K562 (cell line): Measurements from ENCODE around the gene UQCRH. TPM values are rescaled to one million over a fixed set of nuclear protein-coding genes. Genes with fewer than 3 reads are reported as not detected.

ENCODE experiments used
- ATAC-seq: fragments of 200-7000 bp; cut with Tn5 transposase; 3 replicates; pipeline ENCODE4 v1.9.1; 2020; ENCODE audit warnings: moderate library complexity
- BruUV-seq: library from RNA; stranded (reverse); fragments of 400-500 nt; replicated peaks from 2 replicates; lab custom pipeline; 2021; lab: Mats Ljungman, UMichigan
- CTCF ChIA-PET: fragments of 300-600 bp; formaldehyde crosslinking; extraction: SDS; loops from one replicate; lab custom pipeline; 2021; ENCODE audit warnings: low intra/inter-chr PET ratio; lab: Yijun Ruan, JAX
- POLR2A ChIA-PET: fragments of 300-600, 350-650 bp; sonication (Branson Sonifier 250); formaldehyde crosslinking; extraction: SDS; loops from one replicate; lab custom pipeline; 2021; ENCODE audit warnings: antibody characterized with exemption, inconsistent platforms; lab: Yijun Ruan, JAX
- DNase-seq, 4 experiments: peaks; one replicate each; pipeline versions ENCODE4 v3.0.0 to v3.0.0-alpha.2; 2011 to 2018; ENCODE audit warnings: low spot score in 3 of 4, mixed read lengths in 3 of 4; ENCODE audit errors: extremely low read depth in 1 of 4
- FAIRE-seq: peaks from 2 replicates; lab custom pipeline; 2011; peaks lifted over from hg19 to GRCh38; lab: Jason Lieb, UNC
- H2AFZ ChIP-seq: 2 replicates; pipeline ENCODE4 v1.6.0; 2011; ENCODE audit warnings: low read depth, low read length, control low read depth, inconsistent platforms
- H3K27ac ChIP-seq: fragments of 200-600 bp; 3 replicates; pipeline ENCODE4 v1.8.0; 2011; ENCODE audit warnings: low read depth, mild to moderate bottlenecking, control low read depth, inconsistent platforms, low read length, moderate library complexity, mixed read lengths; ENCODE audit errors: extremely low read depth
- H3K27me3 ChIP-seq, 2 experiments: fragments of 300-600 bp in 1 of 2; 2 replicates in 1 of 2; 3 replicates in 1 of 2; pipeline versions ENCODE4 v1.6.0 to v1.8.0; 2011; ENCODE audit warnings: inconsistent platforms in 2 of 2, low read length in 2 of 2, mild to moderate bottlenecking in 1 of 2, mixed read lengths in 1 of 2, moderate library complexity in 1 of 2; ENCODE audit not compliant: control insufficient read depth in 2 of 2, insufficient read depth in 2 of 2
- H3K36me3 ChIP-seq: fragments of 300-600 bp; 3 replicates; pipeline ENCODE4 v1.8.0; 2011; ENCODE audit warnings: mild to moderate bottlenecking, low read length, inconsistent platforms; ENCODE audit not compliant: control insufficient read depth, insufficient read depth
- H3K4me1 ChIP-seq, 2 experiments: fragments of 200-600 bp in 1 of 2; replicated peaks in 1 of 2; 2 replicates in 1 of 2; 3 replicates in 1 of 2; pipeline versions ENCODE4 v1.5.1 to v1.8.0; 2011; ENCODE audit warnings: inconsistent platforms in 2 of 2, low read length in 2 of 2, mild to moderate bottlenecking in 1 of 2, mixed read lengths in 1 of 2, moderate library complexity in 1 of 2; ENCODE audit not compliant: control insufficient read depth in 2 of 2, insufficient read depth in 2 of 2
- H3K4me2 ChIP-seq: 2 replicates; pipeline ENCODE4 v1.6.1; 2011; ENCODE audit warnings: low read length, control low read depth, inconsistent platforms, mixed read lengths; ENCODE audit not compliant: insufficient read depth
- H3K4me3 ChIP-seq: fragments of 200-600 bp; sonication (generic), shearing (Covaris generic); 2 replicates; pipeline ENCODE4 v1.5.1; 2016; ENCODE audit warnings: control low read depth, inconsistent platforms
- H3K79me2 ChIP-seq: fragments of 200-600 bp; 3 replicates; pipeline ENCODE4 v1.8.0; 2011; ENCODE audit warnings: low read length, inconsistent platforms; ENCODE audit not compliant: control insufficient read depth, insufficient read depth
- H3K9ac ChIP-seq, 2 experiments: 2 replicates each; pipeline versions ENCODE4 v1.6.0 to v1.6.1; 2011; ENCODE audit warnings: low read depth in 2 of 2, low read length in 2 of 2, control low read depth in 1 of 2, inconsistent platforms in 1 of 2, mild to moderate bottlenecking in 1 of 2, mixed read lengths in 1 of 2; ENCODE audit not compliant: insufficient read depth in 1 of 2
- H3K9me1 ChIP-seq: one replicate; pipeline ENCODE4 v1.6.0; 2011; ENCODE audit warnings: inconsistent platforms, mild to moderate bottlenecking, low read length, moderate library complexity; ENCODE audit not compliant: control insufficient read depth, insufficient read depth
- H3K9me3 ChIP-seq: replicated peaks from 2 replicates; pipeline ENCODE4 v1.5.1; 2011; ENCODE audit warnings: low read depth, low read length, inconsistent platforms; ENCODE audit not compliant: control insufficient read depth, insufficient read depth
- H4K20me1 ChIP-seq: replicated peaks from 2 replicates; pipeline ENCODE4 v1.6.1; 2011; ENCODE audit warnings: low read length, inconsistent platforms, mixed read lengths; ENCODE audit not compliant: control insufficient read depth, insufficient read depth
- ARID1B ChIP-seq: fragments of 450-650 bp; IDR thresholded peaks from 2 replicates; pipeline ENCODE4 v1.6.1; 2016; ENCODE audit warnings: antibody characterized with exemption, mild to moderate bottlenecking, inconsistent platforms
- CBFA2T3 ChIP-seq: fragments of 450-650 bp; IDR thresholded peaks from 2 replicates; pipeline ENCODE4 v1.6.1; 2017
- CSDE1 ChIP-seq, 2 experiments: fragments of 450-650 bp; IDR thresholded peaks; 2 replicates each; pipeline ENCODE4 v1.6.1; 2016; ENCODE audit warnings: mild to moderate bottlenecking in 1 of 2
- MYNN ChIP-seq, 2 experiments: sonication (generic); formaldehyde crosslinking in 1 of 2; IDR thresholded peaks; 2 replicates each; pipeline versions ENCODE4 v1.5.0 to v1.6.1; 2016 to 2020; ENCODE audit warnings: antibody characterized with exemption in 1 of 2, missing genetic modification reagents in 1 of 2
- NCOR1 ChIP-seq: fragments of 450-650 bp; IDR thresholded peaks from 2 replicates; pipeline ENCODE4 v1.6.1; 2016; ENCODE audit warnings: mild to moderate bottlenecking, moderate library complexity
- PML ChIP-seq: IDR thresholded peaks from 2 replicates; pipeline ENCODE4 v1.6.1; 2012; ENCODE audit warnings: low read length, inconsistent platforms
- POLR2A ChIP-seq: fragments of 450-650 bp; conservative IDR thresholded peaks from 2 replicates; pipeline ENCODE4 v1.6.1; 2016
- POLR2AphosphoS2 ChIP-seq: IDR thresholded peaks from 2 replicates; pipeline ENCODE4 v1.6.1; 2012; ENCODE audit warnings: low read length, improper control_type of control experiment
- RBFOX2 ChIP-seq: fragments of 200-400 bp; formaldehyde crosslinking; IDR thresholded peaks from 2 replicates; pipeline ENCODE4 v1.6.1; 2017; ENCODE audit warnings: low read depth, mild to moderate bottlenecking, low read length, moderate library complexity
- SUPT5H ChIP-seq: fragments of 450-650 bp; IDR thresholded peaks from 2 replicates; pipeline ENCODE4 v1.6.1; 2016
- TRIM28 ChIP-seq: fragments of 450-650 bp; IDR thresholded peaks from 2 replicates; pipeline ENCODE4 v1.6.1; 2017
- ZBED1 ChIP-seq: IDR thresholded peaks from 2 replicates; pipeline ENCODE4 v1.6.1; 2014
- ZBTB8A ChIP-seq: fragments of 450-650 bp; IDR thresholded peaks from 2 replicates; pipeline ENCODE4 v1.6.1; 2018; ENCODE audit warnings: mild to moderate bottlenecking, moderate library complexity; ENCODE audit not compliant: partially characterized antibody
- WGBS: fragments of 100-300 bp; shearing (Covaris generic); methylation state at CpG from one replicate; pipeline ENCODE4 v1.1.6; 2016; ENCODE audit warnings: low coverage, mixed read lengths; ENCODE audit not compliant: insufficient coverage; ENCODE audit errors: missing lambda C conversion rate; 5-methylcytosine and 5-hydroxymethylcytosine counted together
- in situ Hi-C: fragments of 300-500 bp; cut with MboI; formaldehyde crosslinking; loops from 4 replicates; pipeline ENCODE4 v1.15.0; 2018; ENCODE audit warnings: inconsistent platforms, mixed read lengths
- intact Hi-C: fragments of 100-400 bp; cut with micrococcal nuclease; formaldehyde crosslinking; loops from 2 replicates; pipeline ENCODE4 v1.14.2; 2022
- polyA plus RNA-seq, 8 experiments: library from polyadenylated mRNA; depleted of rRNA in 4 of 8; stranded (reverse) in 5 of 8; unstranded in 3 of 8; fragments of >200 nt; fragmentation: Nextera tagmentation in 2 of 8; fragmentation: Illumina TruSeq in 1 of 8; extraction: Ambion mirVana in 2 of 8; extraction: Trizol in 1 of 8; gene quantifications; 2 replicates each; pipeline versions ENCODE4 v1.2.1 to v1.2.3, GENCODE V29; 2011 to 2014; ENCODE audit warnings: inconsistent platforms in 1 of 8, missing spikeins in 1 of 8
- total RNA-seq, 7 experiments: library from RNA; depleted of rRNA in 6 of 7; stranded (reverse); fragments of >200 nt in 6 of 7; fragmentation: Illumina TruSeq in 2 of 7; extraction: Trizol in 2 of 7; gene quantifications; 2 replicates each; pipeline versions ENCODE4 v1.2.1 to v1.2.3, GENCODE V29; 2011 to 2021; ENCODE audit warnings: low replicate concordance in 1 of 7
- TF ChIP-seq, protein P1 (sequence below): sonication (generic); IDR thresholded peaks from 2 replicates; pipeline ENCODE4 v1.6.1; 2016
- TF ChIP-seq, protein P2 (sequence below): fragments of 450-650 bp; conservative IDR thresholded peaks from 2 replicates; pipeline ENCODE4 v1.6.1; 2016; ENCODE audit warnings: missing genetic modification characterization, low read depth, mild to moderate bottlenecking, control low read depth, missing compliant biosample characterization

Gene UQCRH
- total and polyA plus RNA-seq, 9 of the 15 experiments (the other 6 are each of a cell fraction or from before 2014, with no cell fraction given), result 1,267 to 5,184 (median 2,410) TPM

- peak; percentile 50; the same call in 1 of the 2 replicates for TF ChIP-seq RBFOX2
- peak; percentile 63; the same call in 1 of the 2 replicates for TF ChIP-seq POLR2AphosphoS2
- TF ChIP-seq MYNN (IDR thresholded peaks at IDR 0.05), result 0 out of 2 replicates have a peak, but pooled peaks have one; percentile 8
- no peak for TF ChIP-seq MYNN (CRISPR knock-in tag; IDR thresholded peaks at IDR 0.05)
- TF ChIP-seq CSDE1 (IDR thresholded peaks at IDR 0.05), result no peak
- TF ChIP-seq PML, result 0 out of 2 replicates have a peak, but pooled peaks have one; percentile 35
- 0 out of 2 replicates have a peak, but pooled peaks have one; percentile 33 for TF ChIP-seq ZBED1
- TF ChIP-seq ZBTB8A, result no peak
Observed at GRCh38 chr1:46281021-46281420, 22.5 kb upstream of the UQCRH start (continued).

GRCh38 chr1:46284058-46284457, 19.4 kb upstream of the UQCRH start:
- no peaks in the 10 kb centered on the region for H3K9me3 ChIP-seq
- no peaks in the 10 kb centered on the region for H3K27me3 ChIP-seq
- in situ Hi-C loops, result no loop called here
- intact Hi-C loops, result loop anchor here (10.0 kb wide), 1 partner anchor 61 kb away; the partner anchor contains the start of gene NSUN4
- no peak overlapping the region for H3K9ac ChIP-seq
- no peak for DNase-seq
- no TSS peak for BruUV-seq
- H3K36me3 ChIP-seq, result peaks cover 91% of the 10 kb centered on the region
- H3K4me1 ChIP-seq, result peaks cover 19 to 33% of the 10 kb centered on the region in 2 experiments; a peak in 3 of 5 replicates
- WGBS, result 16% methylated on average over 1 of the region's 1 CpG
- TF ChIP-seq PML, result 0 out of 2 replicates have a peak, but pooled peaks have one; percentile 36
- TF ChIP-seq, protein P1, sequence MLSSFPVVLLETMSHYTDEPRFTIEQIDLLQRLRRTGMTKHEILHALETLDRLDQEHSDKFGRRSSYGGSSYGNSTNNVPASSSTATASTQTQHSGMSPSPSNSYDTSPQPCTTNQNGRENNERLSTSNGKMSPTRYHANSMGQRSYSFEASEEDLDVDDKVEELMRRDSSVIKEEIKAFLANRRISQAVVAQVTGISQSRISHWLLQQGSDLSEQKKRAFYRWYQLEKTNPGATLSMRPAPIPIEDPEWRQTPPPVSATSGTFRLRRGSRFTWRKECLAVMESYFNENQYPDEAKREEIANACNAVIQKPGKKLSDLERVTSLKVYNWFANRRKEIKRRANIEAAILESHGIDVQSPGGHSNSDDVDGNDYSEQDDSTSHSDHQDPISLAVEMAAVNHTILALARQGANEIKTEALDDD, result no peak
- TF ChIP-seq TRIM28, result no peak
- peak; percentile 55 for TF ChIP-seq POLR2A
- peak; percentile 10; the same call in 1 of the 2 replicates for TF ChIP-seq NCOR1
- peak; percentile 19; the same call in 1 of the 2 replicates for TF ChIP-seq ARID1B
- peak; percentile 25; the same call in 1 of the 2 replicates for TF ChIP-seq CBFA2T3
- TF ChIP-seq, protein P2, sequence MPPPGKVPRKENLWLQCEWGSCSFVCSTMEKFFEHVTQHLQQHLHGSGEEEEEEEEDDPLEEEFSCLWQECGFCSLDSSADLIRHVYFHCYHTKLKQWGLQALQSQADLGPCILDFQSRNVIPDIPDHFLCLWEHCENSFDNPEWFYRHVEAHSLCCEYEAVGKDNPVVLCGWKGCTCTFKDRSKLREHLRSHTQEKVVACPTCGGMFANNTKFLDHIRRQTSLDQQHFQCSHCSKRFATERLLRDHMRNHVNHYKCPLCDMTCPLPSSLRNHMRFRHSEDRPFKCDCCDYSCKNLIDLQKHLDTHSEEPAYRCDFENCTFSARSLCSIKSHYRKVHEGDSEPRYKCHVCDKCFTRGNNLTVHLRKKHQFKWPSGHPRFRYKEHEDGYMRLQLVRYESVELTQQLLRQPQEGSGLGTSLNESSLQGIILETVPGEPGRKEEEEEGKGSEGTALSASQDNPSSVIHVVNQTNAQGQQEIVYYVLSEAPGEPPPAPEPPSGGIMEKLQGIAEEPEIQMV (tag), result no peak
- TF ChIP-seq SUPT5H, result peak; percentile 43; the same call in 1 of the 2 replicates
- ChIA-PET CTCF (no interaction called here), POLR2A (interaction anchor here (0.5 to 22.6 kb wide), 12 partner anchors 3 to 208 kb away, joined by 3 to 410 read pairs (median 6); partner anchors contain the start of genes LRRC41, NSUN4, RAD54L and UQCRH)
- peaks cover 5% of the 10 kb centered on the region for H3K9me1 ChIP-seq
- no peak overlapping the region for H3K4me2 ChIP-seq
- no peak overlapping the region for H2AFZ ChIP-seq
- no peak overlapping the region for H3K4me3 ChIP-seq
- no peak for FAIRE-seq
- no peak overlapping the region for H3K27ac ChIP-seq
- no peaks in the 10 kb centered on the region for H3K79me2 ChIP-seq
- no peaks in the 10 kb centered on the region for H4K20me1 ChIP-seq
- ATAC-seq, result no peak
